NCI-H2227 (cell line): ENCODE results near the gene PCYT2.
"Not testable (repeated sequence)": the region's sequence is repeated elsewhere in the genome, so short reads cannot be mapped to it uniquely, and the experiment has no call there.

ENCODE experiments used
- DNase-seq: peaks from one replicate; lab custom pipeline; 2025; ENCODE audit not compliant: unreplicated experiment; lab: John Stamatoyannopoulos, UW

Gene PCYT2

DNA sequence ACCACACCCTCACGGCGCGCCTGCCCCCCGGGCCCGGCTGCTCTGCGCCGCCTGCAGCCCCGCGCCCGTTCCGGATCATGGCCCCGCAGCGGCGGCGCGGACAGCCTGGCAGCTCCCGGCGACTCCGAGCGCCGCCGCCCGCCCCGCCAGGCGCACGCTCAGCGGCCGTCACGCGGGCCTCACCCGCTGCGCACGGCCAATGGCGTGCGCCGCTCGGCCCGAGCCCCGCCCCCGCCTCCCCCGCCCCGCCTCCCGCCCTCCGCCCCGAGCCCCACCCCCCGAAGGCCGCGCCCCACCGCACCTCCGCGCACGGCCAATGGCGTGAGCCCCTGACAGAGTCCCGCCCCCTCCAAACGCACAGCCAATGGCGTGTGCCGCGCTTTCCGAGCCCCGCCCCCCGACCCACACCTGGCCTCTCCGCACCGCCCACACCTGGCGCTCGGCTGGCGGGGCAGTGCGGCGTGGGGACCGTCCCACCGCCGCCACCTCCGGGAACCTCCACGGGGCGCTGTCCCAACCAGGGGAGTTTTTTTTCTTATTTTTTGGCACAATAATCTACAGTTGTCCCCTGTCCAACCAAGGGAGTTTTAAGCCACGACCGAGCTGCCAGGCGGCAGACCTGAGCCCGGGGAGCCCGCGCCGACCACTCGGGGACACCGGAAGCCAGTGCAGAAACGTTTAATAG, at the start of gene PCYT2:
PCYT2 (minus strand) TSS at position 123 of the 685 bp plus-strand sequence; CDS start at position 79, 44 bp downstream.
- peak; percentile 93 for DNase-seq

DNA sequence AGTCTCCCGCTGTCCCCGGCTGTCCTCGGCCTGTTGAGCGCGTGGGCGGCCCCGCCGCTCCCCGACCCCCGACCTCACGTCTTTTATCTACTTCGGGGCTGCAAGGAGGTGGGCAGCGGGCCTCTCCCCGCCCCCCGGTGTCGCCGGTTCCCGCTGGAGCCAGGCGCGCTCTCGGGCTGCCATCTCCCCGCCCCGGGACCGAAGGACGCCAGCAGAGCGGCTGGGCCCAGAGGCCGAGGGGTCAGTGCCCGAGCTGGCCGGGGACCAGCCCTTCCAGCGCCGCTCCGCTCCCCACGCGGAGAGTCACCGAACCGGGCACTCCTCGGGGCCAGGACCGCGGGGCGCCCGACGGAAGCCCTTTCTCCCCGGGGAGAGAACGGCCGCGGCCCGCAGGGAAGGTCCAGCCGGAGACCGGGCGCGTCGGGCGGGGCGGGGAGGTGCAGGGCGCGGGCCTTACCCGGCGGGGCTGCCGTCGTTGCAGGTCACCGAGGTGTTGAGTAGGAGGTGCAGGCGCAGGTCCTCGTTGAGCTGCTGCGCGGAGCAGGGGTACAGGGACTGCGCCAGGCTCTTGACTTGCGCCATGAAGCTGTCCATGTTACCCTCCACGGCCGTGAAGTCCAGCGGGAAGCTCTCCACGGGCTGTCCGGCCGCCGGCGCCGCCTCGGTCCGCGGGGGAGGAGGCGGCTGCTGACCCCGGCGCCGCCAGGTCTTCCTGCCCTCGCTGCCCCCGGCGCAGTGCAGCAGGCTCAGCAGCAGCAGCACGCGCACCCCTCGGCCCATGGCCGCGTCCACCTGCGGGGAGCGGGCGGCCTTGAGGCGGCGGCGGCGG, 49.1 kb upstream of the PCYT2 start:
- no peak for DNase-seq

DNA sequence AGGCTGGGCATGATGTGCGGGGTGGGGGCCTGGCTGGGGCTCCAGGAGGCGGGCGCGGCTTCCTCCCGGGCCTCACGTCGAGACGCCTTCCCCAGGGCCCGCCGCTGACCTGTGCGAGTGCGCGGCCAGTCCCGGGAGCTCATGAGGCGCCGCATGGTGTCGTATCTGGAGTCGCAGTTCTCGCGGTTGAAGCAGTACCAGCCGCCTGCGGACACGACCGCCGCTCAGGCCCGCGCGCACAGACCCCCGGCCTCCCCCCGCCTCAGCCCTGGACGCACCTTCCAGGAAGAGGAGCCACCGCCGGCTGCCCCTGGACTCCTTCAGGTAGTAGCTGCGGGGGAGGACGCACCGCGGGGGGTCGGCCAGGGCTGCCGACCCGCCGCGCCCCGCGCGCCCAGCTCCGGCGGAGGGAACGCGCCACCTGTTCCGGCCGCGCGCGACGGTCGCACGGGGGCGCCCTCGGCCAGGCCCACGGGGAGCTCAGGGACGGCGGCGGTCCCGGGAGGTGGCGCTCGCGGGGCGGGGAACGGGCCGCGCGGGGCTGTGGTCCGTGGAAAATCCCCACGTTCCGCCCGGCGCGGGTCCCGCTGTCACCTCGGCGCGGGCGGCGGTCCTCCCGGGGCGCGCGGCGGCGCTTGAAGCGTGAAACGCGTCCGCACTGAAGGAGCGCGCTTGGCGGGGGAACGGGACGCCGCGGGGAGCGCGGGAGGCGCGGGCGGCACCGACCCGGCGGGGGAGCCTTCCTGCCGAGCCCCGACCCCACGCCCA, 48.3 kb upstream of the PCYT2 start:
- DNase-seq = peak; percentile 70

DNA sequence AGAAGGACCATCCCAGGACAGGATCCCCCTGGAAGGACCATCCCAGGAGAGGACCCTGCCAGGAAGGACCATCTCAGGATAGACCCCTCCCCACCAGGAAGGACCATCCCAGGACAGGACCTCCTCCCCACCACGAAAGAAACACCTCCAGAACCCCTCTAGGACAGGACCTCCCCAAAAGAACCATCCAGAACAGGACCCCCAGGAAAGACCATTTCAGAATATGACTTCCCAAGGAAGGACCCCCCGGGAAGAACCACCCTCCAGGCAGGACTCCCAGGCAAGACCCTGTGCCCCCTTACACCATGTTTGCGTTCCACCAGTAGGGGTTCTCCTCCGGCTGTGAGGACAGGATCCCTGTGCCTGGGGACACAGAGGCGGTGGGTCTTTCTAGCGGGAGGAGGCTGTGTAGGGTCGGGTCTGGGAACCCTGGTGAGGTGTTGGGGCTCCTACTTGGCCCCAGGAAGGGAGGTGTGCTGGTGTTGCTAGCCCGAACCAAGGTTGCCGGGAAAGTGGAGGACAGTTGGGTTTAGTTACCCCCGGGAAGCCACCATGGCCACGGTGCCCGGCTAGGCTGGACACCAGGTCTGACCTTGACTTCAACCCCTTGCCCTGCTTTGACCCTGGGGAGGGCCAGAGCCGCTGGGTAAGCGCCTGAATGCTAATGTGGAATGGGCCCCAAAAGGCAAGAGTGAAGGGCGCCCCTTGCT, 47.6 kb upstream of the PCYT2 start:
- no peak for DNase-seq

DNA sequence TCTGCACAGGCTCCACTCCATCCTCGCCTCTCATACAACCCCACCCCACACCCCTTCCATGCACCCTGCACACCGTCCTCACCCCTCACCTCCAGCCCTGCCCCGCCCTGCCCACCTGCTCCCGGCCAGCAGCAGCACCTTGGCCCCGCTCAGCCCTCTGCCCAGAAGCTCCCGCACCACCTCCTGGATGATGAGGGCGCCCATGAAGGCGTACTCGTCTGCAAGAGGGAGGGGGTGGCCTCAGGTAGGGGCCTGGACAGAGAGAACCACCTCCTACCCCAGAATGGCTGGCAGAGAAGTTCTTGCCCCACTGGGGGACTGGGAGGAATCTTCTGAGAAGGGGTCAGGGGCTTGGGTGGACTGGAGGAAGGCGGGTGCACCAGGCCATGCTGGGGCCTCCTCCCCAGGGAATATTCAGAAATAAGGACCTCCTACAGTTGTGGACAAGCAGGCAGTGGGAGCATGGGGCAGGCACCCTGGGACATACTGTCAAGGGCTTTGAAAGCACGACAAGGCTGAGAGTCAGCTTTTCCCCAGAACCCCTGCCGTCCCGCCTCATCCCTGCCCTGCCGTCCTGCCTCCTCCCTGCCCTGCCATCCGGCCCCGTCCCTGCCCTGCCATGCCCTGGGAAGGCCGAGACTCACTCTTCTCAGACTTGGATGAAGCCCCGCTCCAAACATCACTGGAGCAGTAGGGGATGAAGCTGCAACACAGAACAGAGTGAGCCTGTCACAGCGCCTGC, 46.7 kb upstream of the PCYT2 start:
- no peak for DNase-seq

DNA sequence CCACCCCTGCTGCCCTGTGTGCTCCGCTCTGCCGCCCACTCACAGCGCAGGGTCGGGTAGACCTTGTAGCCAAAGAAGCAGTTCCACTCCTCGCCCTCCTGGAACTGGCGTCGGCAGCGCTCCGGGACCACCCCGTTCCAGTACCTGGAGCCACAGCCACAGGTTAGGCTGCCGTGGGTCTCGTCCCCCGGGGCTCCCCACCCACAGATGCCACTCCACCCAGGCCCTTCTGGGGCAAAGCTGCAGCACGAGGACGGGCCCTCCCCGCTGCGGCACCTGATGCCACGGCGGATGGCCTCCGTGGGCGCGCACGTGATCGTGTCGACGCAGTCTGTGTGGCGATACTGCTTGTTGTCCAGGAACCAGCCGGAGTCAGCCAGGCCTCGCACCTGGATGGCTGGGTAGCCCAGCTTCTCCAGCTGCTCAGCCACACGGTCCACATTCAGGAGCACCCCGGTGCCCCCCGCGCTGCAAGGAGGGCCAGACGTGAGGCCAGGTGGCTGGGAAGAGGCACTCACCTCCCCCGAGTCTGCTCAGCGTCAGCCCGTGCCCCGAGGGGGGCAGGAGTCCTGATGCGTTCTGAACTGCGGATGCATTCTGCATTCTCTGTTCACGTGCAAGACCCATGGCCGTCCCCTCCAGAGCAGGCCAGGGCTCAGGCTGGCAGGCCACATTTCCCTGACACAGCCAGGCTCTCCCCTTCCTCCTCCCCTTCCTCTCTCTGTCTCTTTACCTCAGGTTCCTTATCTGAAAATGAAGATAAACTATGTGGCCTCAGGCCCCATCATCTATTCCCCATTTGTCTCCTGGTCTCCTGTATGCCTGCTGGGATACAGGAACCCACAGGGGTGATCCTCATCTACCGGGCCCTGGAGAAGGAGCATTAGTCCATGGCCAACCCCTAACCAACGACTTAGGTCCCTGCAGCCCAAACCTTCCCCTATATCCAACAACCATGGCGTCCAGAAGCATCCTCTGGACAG, 45.7 kb upstream of the PCYT2 start:
- no peak for DNase-seq

DNA sequence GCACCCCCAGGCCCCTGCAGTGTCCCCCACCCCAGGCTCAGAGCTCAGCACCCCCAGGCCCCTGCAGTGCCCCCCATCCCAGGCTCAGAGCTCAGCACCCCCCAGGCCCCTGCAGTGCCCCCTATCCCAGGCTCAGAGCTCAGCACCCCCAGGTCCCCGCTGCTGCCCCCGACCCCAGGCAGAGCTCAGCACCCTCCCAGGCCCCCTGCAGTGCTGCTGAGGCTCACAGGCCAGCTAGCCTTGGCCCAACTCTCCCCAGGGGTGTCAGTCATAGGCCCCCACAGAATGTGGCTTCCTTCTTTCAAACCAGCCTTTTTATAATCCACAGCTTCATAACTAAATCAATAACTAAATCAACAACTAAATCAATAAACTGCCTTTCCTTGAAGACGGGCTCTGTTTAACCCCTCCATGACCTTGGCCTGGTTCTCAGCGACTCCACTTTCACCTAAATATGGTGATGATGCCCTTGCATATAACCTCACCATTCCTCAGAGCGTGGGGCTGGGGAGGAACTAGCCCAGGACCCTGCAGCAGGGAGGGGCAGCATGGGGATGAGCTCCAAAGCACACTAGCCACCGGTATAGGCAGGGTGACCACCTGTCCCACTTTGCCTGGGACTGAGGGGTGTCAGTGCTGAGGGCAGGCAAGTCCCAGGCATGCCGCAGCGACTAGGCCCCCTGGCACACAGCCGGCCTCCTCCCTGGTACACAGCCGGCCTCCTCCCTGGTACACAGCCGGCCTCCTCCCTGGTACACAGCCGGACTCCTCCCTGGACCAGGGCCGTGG, 44.8 kb upstream of the PCYT2 start:
- DNase-seq = no peak

DNA sequence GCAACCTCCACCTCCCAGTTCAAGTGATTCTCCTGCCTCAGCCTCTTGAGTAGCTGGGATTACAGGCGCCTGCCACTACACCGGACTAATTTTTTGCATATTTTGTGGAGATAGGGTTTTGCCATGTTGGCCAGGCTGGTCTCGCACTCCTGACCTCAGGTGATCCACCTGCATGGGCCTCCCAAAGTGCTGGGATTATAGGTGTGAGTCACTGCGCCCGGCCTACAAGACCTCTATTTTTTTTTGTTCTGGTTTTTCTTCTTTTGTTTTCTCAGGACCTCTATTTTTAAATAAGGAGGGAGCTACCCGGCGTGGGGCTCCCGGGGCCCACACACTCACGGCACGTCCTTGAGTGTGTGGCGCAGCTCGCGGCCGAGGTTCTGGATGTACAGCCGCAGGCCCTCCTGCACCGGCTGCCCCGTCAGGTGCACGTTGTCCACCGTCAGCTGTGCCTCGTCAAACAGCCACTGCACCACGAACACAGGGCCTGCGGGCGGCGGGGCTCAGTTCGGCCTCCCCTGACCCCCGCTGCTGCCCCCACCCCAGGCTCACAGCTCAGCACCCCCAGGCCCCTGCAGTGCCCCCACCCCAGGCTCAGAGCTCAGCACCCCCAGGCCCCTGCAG, 44.0 kb upstream of the PCYT2 start:
- DNase-seq = no peak

DNA sequence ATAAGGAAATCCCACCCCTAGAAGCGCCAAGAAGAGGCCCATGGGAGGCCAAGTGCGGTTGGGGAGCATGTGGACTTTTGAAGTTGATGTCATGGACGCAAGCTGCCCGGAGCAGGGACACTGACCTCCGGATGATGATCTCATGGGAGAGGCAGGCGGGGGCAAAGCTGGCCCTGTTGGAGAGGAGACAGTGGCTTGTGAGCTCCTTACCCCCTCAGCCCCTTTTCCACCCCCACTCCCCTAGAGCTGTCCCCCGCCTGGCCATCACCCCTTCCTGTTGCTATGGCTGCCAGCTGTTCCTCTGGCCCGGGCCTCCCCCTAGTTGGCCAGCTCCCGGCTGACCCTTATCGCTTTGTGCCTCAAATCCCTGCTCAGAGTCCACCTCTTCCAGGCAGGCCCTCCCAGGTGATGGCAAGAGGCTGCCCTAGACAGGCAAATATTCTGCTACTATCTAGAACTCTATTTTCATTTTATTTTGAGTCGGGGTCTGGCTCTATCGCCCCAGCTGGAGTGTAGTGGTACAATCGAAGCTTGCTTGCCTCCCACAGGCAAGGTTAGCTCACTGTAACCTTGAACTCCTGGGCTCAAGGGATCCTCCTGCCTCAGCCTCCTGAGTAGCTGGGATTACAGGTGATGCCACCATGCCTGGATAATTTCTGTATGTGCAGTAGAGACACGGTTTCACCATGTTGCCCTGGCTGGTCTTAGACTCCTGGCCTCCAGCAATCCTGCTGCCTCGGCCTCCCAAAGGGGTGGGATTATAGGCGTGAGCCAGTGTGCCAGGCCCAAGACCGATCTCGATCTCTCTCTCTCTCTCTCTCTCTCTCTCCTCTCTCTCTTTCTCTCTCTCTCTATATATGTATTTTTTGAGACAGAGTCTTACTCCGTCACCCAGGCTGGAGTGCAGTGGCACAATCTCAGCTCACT, 43.2 kb upstream of the PCYT2 start:
- DNase-seq = no peak

DNA sequence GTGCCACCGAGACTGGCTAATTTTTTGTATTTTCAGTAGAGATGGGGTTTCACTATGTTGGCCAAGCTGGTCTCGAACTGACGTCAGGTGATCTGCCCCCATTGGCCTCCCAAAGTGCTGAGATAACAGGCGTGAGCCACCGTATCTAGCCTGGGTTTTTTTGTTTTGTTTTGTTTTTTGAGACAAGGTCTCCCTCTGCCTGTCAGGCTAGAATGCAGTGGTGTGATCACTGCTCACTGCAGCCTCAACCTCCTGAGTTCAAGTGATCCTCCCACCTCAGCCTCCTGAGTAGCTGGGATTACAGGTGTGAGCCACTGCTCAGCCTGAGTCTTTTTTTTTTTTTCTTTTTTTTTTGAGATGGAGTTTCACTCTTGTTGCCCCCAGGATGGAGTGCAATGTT, 42.2 kb upstream of the PCYT2 start:
- DNase-seq = not testable (repeated sequence)

DNA sequence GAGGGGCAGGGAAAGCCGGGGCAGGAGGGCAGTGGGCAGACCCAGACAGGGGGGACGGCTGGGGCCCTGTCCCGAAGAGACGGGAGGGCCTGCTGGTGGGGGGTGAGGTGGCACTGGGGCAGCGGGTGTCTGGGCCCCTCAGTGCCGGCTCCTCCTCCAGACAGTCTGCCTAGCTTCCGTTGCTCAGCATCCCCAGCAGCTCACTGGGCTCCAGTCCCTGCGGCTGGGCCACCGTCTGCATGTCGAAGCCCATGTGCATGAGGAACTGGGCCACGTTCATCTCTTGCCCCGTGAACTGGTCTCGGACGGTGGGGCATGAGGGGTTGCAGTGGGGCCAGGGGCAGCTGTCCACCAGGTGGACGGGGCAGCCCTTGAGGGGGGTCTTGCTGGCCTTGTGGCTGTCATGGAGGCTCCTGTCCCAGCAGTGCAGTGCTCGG, 41.6 kb upstream of the PCYT2 start:
- no peak for DNase-seq

DNA sequence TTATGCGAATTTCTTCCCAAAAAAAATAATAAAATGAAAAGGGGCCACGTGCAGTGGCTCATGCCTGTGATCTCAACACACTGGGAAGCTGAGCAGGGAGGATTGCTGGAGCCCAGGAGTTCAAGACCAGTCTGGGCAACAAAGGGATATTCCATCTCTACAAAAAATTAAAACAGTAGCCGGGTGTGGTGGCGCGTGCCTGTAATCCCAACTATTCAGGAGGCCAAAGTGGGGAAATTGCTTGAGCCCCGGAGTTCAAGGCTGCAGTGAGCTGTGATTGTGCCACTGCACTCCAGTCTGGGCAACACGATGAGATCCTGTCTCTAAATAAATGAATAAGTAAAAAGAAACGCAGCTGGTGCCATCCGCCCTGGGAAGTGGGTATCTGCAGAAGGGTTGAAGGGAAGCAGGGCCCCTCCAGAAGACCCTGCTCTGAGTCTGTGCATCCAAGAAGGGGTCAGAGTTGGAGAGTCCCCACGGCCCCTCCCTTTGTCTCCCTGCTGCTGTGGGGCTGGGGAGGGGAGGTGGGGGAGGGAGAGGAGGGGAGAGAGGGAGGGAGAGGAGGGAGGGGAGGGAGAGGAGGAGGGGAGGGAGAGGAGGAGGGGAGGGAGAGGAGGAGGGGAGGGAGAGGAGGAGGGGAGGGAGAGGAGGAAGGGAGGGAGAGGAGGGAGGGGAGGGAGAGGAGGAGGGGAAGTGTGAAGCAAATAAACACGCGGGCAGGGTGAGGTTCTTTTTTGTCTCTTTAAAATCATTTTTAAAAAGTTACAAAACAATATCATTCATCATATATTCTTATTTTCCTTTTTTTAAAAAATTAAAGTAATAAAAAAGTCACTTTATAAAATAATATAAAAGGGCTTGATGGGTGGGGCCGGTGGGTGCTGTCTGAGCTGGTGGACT, 40.8 kb upstream of the PCYT2 start:
- no peak for DNase-seq

DNA sequence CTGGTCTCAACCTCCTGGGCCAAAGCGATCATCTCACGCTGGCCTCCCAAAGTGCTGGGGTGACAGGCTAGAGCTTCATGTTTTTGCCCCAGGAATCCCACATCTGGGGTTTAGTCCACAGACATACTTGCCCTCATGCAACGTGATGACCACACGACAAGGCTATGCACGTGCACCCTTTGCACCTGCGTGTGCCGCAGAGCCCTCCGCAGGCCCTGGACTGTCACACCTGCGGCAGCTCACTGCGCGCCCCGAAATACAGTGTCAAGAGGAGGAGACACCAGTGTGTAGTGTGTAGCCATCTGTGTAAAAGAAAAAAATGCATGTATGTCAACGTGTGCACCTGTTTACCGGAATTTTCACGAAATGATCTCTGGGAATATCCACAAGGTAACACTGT, 39.3 kb upstream of the PCYT2 start:
- DNase-seq = no peak

DNA sequence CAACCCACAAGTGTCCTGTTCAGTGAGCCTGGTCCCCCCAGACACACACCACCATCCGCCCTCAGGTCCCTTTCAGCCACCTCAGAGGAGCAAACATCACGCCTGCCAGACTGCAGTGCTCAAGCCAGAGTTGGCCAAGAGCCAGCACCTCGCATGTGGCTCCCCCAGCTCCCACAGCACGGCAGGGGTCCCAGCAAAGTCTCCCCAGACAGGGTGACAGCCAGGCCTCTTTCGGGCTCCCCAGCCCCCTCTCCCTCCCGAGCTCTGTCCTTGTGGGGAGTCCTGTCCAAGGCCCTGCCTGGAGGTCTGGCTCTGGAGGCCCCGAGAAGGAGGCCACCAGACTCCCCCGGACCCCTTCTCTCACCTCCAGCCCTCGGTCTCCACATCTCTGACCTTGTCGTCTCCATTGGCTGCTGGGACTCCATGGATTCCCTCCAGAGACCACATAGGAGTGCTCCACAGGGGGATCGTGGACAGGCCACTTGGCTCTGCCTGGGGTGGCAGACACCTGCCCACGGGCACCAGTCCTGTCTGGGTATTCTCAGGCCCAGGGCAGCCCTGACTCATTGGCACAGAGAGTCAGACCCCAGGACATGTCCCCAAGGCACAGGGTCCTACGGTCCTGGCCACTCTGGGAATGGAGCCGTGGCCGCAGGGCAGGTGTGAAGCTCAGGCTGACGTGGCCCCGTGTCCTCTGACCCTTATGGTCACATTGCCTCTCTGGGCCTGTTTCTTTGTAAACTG, 37.6 kb upstream of the PCYT2 start:
- no peak for DNase-seq

DNA sequence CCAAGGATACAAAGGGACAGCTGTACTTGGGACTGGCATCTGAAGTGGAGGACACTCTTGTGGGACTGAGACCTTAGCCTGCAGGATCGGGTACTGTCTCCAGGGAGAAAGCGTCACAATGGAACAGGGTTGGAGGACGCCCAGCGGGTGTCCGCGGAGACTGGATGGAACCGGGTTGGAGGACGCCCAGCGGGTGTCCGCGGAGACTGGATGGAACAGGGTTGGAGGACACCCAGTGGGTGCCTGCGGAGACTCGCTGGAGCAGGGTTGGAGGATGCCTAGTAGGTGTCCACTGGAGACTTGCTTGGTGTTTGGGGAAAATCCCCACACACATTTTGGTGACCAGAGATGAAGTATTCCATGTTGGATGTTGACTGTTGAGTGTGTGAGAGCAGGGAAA, 36.0 kb upstream of the PCYT2 start, which contains the start of gene MYADML2:
MYADML2 (minus strand) TSS at position 45 of the 400 bp plus-strand sequence. CDS start 5,492 bp downstream, outside the sequence.
- no peak for DNase-seq
